ENCODE results near the gene LRIG2. TPM values are rescaled to one million over a fixed set of nuclear protein-coding genes. Genes with fewer than 3 reads are reported as not detected.

Gene LRIG2
- total and polyA plus RNA-seq, 2 of the 13 experiments (the other 11 are each of a cell fraction or from before 2014, with no cell fraction given) = 8.1 to 12.2 TPM

DNA sequence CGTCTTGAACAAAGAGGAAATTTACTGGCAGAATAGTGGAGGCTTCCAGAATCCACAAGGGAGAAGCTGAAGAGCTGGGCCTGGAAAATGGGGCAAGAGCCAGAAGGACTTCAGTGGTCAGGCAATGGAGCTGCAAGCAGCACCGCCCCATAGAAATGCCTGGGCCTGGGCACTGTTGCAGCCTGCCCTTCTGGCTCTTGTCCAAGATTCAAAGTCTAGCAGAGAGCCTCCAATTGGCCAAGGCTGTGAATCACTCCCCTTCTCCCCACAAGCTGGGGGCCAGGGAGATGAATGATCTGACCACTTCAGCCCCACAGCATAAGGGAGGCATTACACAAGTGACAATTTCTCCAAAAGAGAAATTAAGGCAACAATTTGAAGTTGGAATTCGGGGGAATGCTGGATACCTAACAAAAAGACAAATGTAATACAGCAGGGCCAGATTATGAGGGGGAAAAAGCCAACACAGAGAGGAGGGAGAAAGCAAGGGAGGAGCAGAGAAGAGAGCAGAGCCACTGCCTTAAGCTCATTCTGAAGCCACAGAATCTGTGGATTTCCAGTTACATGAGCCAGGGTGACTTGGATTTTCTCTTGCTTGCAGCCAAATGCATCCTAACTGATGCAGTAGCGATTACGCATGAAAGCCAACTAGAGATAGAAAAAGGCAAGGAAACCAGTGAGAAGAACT is 80.3 kb downstream of the LRIG2 start:
- no peak overlapping the region for H2AFZ ChIP-seq (ENCODE audit: low read length)
- DNase-seq (ENCODE audit: low spot score) (peak; percentile 81), ATAC-seq (peak; percentile 100), FAIRE-seq (peak; percentile 87)
- in situ Hi-C loops (cut with HindIII; ENCODE audit: extremely low pct_ligation_motif_present, low pct_unique_long_range_greater_than_20kb) = no loop called here
- 47% methylated on average over 4 of the region's 5 CpGs for WGBS (ENCODE audit: low lambda C conversion rate)
- no peak overlapping the region for H3K4me3 ChIP-seq (replicated peaks in 1 of 3; ENCODE audit: insufficient read depth in 1 of 3, low read depth in 2 of 3, low read length in 3 of 3)
- H3K4me2 ChIP-seq (ENCODE audit: low read depth, low read length) = peak overlapping the region; percentile 50
- H3K9me3 ChIP-seq (ENCODE audit: low read length) = peaks cover 10% of the 10 kb centered on the region; the same call in 1 of the 2 replicates
- peak overlapping the region; percentile 27 for H3K27ac ChIP-seq (ENCODE audit: extremely low read length, insufficient read depth, low read length)
- BruUV-seq (replicated peaks) = no TSS peak
- CTCF ChIA-PET (ENCODE audit: low intra/inter-chr PET ratio, low total read pairs) = no interaction called here
- no peak overlapping the region for H3K9ac ChIP-seq (ENCODE audit: insufficient read depth, low read depth, low read length)
- no peaks in the 10 kb centered on the region for H4K20me1 ChIP-seq (ENCODE audit: insufficient read depth, low read length)
- intact Hi-C loops (cut with micrococcal nuclease; ENCODE audit: unreplicated experiment) = no loop called here
- no peaks in the 10 kb centered on the region for H3K27me3 ChIP-seq (ENCODE audit: control insufficient read depth in 1 of 2, insufficient read depth in 2 of 2, low read length in 2 of 2)
- H3K79me2 ChIP-seq (ENCODE audit: insufficient read depth, low read length) = no peaks in the 10 kb centered on the region
- H3K4me1 ChIP-seq (ENCODE audit: insufficient read depth, low read length) = peaks cover 42% of the 10 kb centered on the region
- POLR2A ChIA-PET = no interaction called here
- H3K36me3 ChIP-seq (replicated peaks in 1 of 2; ENCODE audit: control insufficient read depth in 1 of 2, insufficient read depth in 2 of 2, low read length in 2 of 2) = no peaks in the 10 kb centered on the region
- no peak for TF ChIP-seq ZNF205 (CRISPR knock-in tag; IDR thresholded peaks at IDR 0.05)
- TF ChIP-seq, protein P1, sequence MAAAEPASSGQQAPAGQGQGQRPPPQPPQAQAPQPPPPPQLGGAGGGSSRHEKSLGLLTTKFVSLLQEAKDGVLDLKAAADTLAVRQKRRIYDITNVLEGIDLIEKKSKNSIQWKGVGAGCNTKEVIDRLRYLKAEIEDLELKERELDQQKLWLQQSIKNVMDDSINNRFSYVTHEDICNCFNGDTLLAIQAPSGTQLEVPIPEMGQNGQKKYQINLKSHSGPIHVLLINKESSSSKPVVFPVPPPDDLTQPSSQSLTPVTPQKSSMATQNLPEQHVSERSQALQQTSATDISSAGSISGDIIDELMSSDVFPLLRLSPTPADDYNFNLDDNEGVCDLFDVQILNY (CRISPR knock-in tag; conservative IDR thresholded peaks at IDR 0.05) = no peak
- peak; percentile 77 for TF ChIP-seq POGZ (CRISPR knock-in tag; IDR thresholded peaks at IDR 0.05)
- TF ChIP-seq MTA3 (CRISPR knock-in tag; IDR thresholded peaks at IDR 0.05) = no peak
- TF ChIP-seq, protein P2, sequence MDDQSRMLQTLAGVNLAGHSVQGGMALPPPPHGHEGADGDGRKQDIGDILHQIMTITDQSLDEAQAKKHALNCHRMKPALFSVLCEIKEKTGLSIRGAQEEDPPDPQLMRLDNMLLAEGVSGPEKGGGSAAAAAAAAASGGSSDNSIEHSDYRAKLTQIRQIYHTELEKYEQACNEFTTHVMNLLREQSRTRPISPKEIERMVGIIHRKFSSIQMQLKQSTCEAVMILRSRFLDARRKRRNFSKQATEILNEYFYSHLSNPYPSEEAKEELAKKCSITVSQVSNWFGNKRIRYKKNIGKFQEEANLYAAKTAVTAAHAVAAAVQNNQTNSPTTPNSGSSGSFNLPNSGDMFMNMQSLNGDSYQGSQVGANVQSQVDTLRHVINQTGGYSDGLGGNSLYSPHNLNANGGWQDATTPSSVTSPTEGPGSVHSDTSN (CRISPR knock-in tag; IDR thresholded peaks at IDR 0.05; ENCODE audit: borderline replicate concordance) = no peak
- no peak for TF ChIP-seq IRF2 (CRISPR knock-in tag; IDR thresholded peaks at IDR 0.05)
- no peak for TF ChIP-seq ZNF281 (CRISPR knock-in tag; IDR thresholded peaks at IDR 0.05; ENCODE audit: borderline replicate concordance)
- no peak for TF ChIP-seq ATF3 (CRISPR knock-in tag; IDR thresholded peaks at IDR 0.05)
- TF ChIP-seq, protein P3, sequence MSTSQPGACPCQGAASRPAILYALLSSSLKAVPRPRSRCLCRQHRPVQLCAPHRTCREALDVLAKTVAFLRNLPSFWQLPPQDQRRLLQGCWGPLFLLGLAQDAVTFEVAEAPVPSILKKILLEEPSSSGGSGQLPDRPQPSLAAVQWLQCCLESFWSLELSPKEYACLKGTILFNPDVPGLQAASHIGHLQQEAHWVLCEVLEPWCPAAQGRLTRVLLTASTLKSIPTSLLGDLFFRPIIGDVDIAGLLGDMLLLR (CRISPR knock-in tag; IDR thresholded peaks at IDR 0.05) = no peak
- TF ChIP-seq ZNF589 (CRISPR knock-in tag; conservative IDR thresholded peaks at IDR 0.05) = no peak
- no peak for TF ChIP-seq TCF7 (IDR thresholded peaks at IDR 0.05; ENCODE audit: low read depth)
- no peak for TF ChIP-seq ZNF577 (CRISPR knock-in tag; IDR thresholded peaks at IDR 0.05; ENCODE audit: borderline replicate concordance, low read depth)
- TF ChIP-seq DNMT3B (CRISPR knock-in tag; conservative IDR thresholded peaks at IDR 0.05) = no peak
- TF ChIP-seq, protein P4, sequence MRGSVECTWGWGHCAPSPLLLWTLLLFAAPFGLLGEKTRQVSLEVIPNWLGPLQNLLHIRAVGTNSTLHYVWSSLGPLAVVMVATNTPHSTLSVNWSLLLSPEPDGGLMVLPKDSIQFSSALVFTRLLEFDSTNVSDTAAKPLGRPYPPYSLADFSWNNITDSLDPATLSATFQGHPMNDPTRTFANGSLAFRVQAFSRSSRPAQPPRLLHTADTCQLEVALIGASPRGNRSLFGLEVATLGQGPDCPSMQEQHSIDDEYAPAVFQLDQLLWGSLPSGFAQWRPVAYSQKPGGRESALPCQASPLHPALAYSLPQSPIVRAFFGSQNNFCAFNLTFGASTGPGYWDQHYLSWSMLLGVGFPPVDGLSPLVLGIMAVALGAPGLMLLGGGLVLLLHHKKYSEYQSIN (CRISPR knock-in tag; IDR thresholded peaks at IDR 0.05; ENCODE audit: borderline replicate concordance) = no peak
- peak; percentile 63; the same call in 1 of the 2 replicates for TF ChIP-seq FOSL2 (CRISPR knock-in tag; IDR thresholded peaks at IDR 0.05)

Measured in HepG2 (cell line).